HUES64 (cell line): ENCODE results near the gene HOXB3.

Experiments used
- H3K27ac ChIP-seq: 2 replicates; pipeline ENCODE4 v1.7.0; 2013; ENCODE audit warnings: low read depth, low read length, inconsistent platforms
- H3K27me3 ChIP-seq: 2 replicates; pipeline ENCODE4 v1.6.1; 2013; ENCODE audit warnings: mild to moderate bottlenecking, low read length; ENCODE audit not compliant: insufficient read depth
- H3K36me3 ChIP-seq: 2 replicates; pipeline ENCODE4 v1.6.1; 2013; ENCODE audit warnings: mild to moderate bottlenecking, low read length; ENCODE audit not compliant: insufficient read depth
- H3K4me1 ChIP-seq: 2 replicates; pipeline ENCODE4 v1.6.1; 2013; ENCODE audit warnings: mild to moderate bottlenecking, low read length, moderate library complexity; ENCODE audit not compliant: insufficient read depth
- H3K4me3 ChIP-seq: 2 replicates; pipeline ENCODE4 v1.5.1; 2013; ENCODE audit warnings: mild to moderate bottlenecking, low read length, moderate library complexity
- H3K9ac ChIP-seq: 2 replicates; pipeline ENCODE4 v1.6.1; 2013; ENCODE audit warnings: mild to moderate bottlenecking, low read depth, low read length
- H3K9me3 ChIP-seq: 2 replicates; pipeline ENCODE4 v1.6.1; 2013; ENCODE audit warnings: low read depth, low read length; ENCODE audit not compliant: insufficient read depth
- WGBS: fragments of 150-250, 120-280 bp; methylation state at CpG from one replicate; pipeline ENCODE4 v1.1.7; 2013; ENCODE audit warnings: missing lambda C conversion rate; 5-methylcytosine and 5-hydroxymethylcytosine counted together

HOXB3 gene

DNA sequence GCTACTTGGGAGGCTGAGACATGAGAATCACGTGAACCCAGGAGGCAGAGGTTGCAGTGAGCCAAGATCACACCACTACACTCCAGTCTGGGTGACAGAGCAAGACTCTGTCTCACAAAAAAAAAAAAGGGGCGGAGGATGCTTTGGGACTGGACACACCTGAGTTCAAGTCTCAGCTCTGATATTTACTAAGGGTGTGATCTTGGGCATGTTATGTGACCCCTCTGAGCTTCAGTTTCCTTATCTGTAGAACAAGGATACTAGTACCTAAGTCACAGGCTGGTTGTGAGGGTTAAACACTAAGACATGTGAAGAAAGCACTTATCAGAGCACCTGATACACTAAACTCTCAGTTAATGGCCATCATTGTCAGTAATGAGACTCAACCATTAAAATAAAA, 85.1 kb downstream of the HOXB3 start:
- H3K4me3 ChIP-seq, result no peak overlapping the region
- no peak overlapping the region for H3K27ac ChIP-seq
- no peaks in the 10 kb centered on the region for H3K36me3 ChIP-seq
- peaks cover 37% of the 10 kb centered on the region for H3K27me3 ChIP-seq
- H3K4me1 ChIP-seq, result peaks cover 6% of the 10 kb centered on the region; the same call in 1 of the 2 replicates
- H3K9ac ChIP-seq, result no peak overlapping the region
- 87% methylated on average over 2 of the region's 2 CpGs for WGBS
- no peaks in the 10 kb centered on the region for H3K9me3 ChIP-seq

DNA sequence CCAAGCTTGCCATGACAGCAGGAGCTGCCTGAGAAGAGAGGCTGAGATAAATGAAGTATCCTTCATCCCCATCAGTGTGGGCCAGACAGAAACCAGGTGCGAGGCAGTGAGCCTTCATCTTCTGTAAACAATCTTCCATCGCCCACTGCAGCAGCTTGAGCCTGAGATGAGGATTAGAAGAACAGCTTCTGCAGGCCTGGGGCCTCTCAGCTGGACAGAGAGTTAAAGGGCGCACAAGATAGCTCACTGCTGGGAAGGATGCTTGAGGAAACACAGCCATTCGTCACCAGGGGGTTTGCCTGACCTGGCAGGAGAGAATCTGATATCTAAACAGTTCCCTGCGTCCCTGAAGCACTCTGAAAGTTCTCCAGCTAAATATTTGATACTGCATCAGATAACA, 86.3 kb downstream of the HOXB3 start:
- H3K27me3 ChIP-seq, result peaks cover 38% of the 10 kb centered on the region
- no peak overlapping the region for H3K4me3 ChIP-seq
- WGBS, result 62% methylated on average over 5 of the region's 5 CpGs
- no peaks in the 10 kb centered on the region for H3K9me3 ChIP-seq
- H3K9ac ChIP-seq, result no peak overlapping the region
- H3K27ac ChIP-seq, result no peak overlapping the region
- peaks cover 6% of the 10 kb centered on the region; the same call in 1 of the 2 replicates for H3K4me1 ChIP-seq
- H3K36me3 ChIP-seq, result no peaks in the 10 kb centered on the region

DNA sequence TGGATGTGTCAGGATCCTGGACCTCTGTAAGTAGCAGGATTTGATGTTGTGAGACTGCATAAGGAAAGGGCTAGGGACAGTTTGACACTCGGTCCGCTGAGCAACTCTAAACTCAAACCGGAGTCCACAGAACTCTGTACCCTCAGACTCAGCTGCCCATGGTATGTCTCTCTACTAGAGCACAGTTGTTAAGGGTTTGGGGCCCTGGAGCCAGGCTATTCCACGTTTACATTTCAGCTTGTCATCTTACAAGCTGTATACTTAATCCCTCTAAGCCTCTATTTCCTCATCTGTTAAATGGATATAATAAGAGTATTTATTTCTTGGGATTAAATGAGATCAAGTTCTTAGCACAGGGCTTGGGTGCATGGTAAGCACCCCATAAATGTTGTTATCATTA, 87.1 kb downstream of the HOXB3 start:
- peaks cover 46% of the 10 kb centered on the region for H3K27me3 ChIP-seq
- no peak overlapping the region for H3K4me3 ChIP-seq
- no peak overlapping the region for H3K27ac ChIP-seq
- H3K9me3 ChIP-seq, result no peaks in the 10 kb centered on the region
- H3K9ac ChIP-seq, result no peak overlapping the region
- H3K4me1 ChIP-seq, result peaks cover 13% of the 10 kb centered on the region
- H3K36me3 ChIP-seq, result no peaks in the 10 kb centered on the region
- 91% methylated on average over 4 of the region's 4 CpGs for WGBS

DNA sequence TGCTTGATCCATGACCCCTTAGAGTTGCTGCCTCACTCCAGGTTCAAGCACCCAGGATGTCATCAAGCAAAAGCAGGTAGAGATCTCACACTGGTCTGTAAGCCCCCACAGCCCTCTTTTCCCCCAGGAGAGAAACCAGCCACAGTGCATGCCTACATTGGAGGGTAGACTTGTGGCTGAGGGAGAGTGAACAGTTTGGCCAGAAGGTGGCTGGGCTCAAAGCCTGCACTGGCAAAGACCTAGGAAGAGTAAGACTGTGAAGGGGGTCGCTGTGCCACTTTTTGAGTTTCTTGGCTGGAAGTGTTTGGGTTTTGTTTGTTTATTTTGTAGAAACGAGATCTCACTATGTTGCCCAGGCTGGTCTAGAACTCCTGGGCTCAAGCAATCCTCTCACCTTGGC, 87.7 kb downstream of the HOXB3 start:
- no peak overlapping the region for H3K27ac ChIP-seq
- no peak overlapping the region for H3K9ac ChIP-seq
- peaks cover 51% of the 10 kb centered on the region for H3K27me3 ChIP-seq
- peaks cover 15% of the 10 kb centered on the region for H3K4me1 ChIP-seq
- H3K4me3 ChIP-seq, result no peak overlapping the region
- no peaks in the 10 kb centered on the region for H3K9me3 ChIP-seq
- H3K36me3 ChIP-seq, result no peaks in the 10 kb centered on the region
- WGBS, result 84% methylated on average over 2 of the region's 2 CpGs

DNA sequence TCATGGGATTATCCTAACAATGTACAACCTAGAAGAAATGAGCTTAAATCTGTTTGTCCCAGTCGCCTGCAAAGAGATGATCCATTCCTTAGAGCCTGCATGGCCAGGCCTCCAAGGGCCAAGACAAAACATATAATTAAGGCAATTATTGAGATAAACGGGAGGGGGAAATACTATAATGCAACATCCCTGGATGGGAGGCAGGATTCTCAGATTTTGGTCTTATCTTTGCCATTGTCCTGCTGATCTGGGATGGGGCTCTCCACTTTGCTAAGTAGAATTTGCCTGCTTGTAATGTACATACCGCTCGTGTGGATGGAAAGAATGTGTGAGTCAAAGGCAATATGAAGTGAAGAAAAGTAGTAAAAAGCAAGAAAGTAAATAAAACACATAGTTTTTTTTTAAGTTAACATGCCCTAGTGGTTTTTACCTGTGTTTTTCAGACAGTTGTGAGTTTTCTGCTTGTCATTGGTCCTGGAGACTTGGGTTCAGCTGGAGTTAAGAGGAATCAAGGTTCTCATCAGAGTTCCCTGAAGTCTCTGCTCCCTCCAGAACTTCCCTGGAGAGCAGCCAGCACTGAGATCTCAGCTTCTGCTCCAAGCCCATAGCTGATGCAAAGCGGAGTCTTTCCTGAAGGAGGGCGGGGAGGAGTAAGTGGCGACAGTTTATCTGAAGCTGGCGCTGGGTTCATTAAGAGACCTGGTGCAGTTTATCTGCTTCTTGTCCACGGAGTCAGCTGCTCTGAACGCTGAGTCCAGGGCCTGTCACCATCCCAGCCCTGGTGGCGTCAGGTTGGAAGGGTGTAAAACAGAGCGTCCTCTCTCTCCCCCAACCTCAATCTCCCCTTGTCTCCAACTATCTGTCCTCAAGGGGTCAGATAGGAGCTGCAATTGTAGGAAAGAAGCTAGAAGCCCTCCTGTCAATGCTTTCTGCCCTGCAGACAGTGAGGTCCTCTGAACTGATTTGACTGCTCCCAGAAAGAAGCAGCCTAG, 89.3 kb downstream of the HOXB3 start:
- 64% methylated on average over 10 of the region's 12 CpGs for WGBS

DNA sequence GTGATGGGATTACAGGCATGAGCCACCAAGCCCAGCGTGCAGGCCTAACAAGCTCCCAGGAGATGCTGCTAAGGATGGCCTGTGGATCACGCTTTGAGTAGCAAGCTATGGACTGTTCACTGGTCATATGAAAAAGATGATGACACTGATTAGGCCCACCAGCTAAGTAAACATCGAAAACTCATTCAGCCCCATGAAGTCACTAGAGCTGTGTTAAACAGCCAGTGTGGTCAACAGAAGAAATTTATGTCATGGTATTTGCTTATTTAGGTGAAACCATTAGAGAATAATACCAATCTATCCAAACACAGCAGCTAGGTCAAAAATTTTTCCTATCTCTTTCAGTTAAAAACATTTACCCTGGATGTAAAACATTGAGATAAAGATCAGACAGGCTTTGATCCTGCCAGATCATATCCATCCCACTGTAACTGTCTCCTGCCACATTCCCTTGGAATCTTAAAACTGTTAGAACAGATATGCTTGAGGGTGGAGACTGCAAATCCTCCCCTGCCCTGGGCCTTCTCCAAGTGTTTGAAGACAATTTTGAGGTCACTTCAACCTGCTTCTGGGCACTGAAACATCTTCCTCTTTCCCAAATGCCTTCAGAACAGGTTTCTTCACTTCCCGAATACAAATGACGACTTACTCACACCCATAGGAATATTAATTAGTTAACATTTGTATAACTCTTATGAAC, 90.2 kb downstream of the HOXB3 start:
- Histone ChIP-seq H3K27ac (no peak overlapping the region), H3K9me3 (no peaks in the 10 kb centered on the region), H3K4me1 (peaks cover 9% of the 10 kb centered on the region), H3K9ac (no peak overlapping the region), H3K27me3 (peaks cover 72% of the 10 kb centered on the region), H3K4me3 (no peak overlapping the region), H3K36me3 (no peaks in the 10 kb centered on the region)
- 87% methylated on average over 4 of the region's 5 CpGs for WGBS

More for the DNA sequence above, 89.3 kb downstream of the HOXB3 start:
- H3K36me3 ChIP-seq, result no peaks in the 10 kb centered on the region
- peaks cover 10% of the 10 kb centered on the region for H3K4me1 ChIP-seq
- no peak overlapping the region for H3K4me3 ChIP-seq
- H3K27me3 ChIP-seq, result peaks cover 64% of the 10 kb centered on the region
- H3K27ac ChIP-seq, result no peak overlapping the region
- H3K9ac ChIP-seq, result no peak overlapping the region
- H3K9me3 ChIP-seq, result no peaks in the 10 kb centered on the region

DNA sequence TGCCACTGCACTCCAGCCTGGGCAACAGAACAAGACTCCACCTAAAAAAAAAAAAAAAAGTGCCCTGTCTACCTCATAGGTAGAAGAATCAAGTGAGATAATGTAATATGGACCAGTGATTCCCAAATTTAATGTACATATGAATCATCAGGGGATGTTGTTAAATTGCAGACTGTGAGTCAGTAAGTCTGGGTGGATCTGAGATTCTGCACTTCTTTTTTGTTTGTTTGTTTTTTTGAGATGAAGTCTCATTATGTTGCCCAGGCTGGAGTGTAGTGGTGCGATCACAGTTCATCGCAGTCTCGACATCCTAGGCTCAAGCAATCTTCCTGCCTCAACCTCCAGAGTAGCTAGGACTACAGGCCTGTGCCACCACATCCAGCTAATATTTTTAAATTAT, 90.8 kb downstream of the HOXB3 start:
- Histone ChIP-seq H3K27ac (no peak overlapping the region), H3K4me1 (peaks cover 9% of the 10 kb centered on the region)

More for the DNA sequence above, 90.8 kb downstream of the HOXB3 start:
- WGBS, result 98% methylated on average over 3 of the region's 3 CpGs
- no peak overlapping the region for H3K4me3 ChIP-seq
- no peak overlapping the region for H3K9ac ChIP-seq
- no peaks in the 10 kb centered on the region for H3K36me3 ChIP-seq
- H3K9me3 ChIP-seq, result no peaks in the 10 kb centered on the region
- H3K27me3 ChIP-seq, result peaks cover 78% of the 10 kb centered on the region
